Measurements from ENCODE around the gene ARMC8.

- TF ChIP-seq PATZ1 (CRISPR knock-in tag; IDR thresholded peaks at IDR 0.05; ENCODE audit: borderline replicate concordance) (no peak), CSDC2 (CRISPR knock-in tag; IDR thresholded peaks at IDR 0.05) (no peak), RARB (CRISPR knock-in tag; IDR thresholded peaks at IDR 0.05) (no peak), ARNTL (CRISPR knock-in tag; IDR thresholded peaks at IDR 0.05; ENCODE audit: borderline replicate concordance, low read depth) (no peak), TCF4 (CRISPR knock-in tag; IDR thresholded peaks at IDR 0.05; ENCODE audit: borderline replicate concordance) (no peak), ZNF70 (CRISPR knock-in tag; IDR thresholded peaks at IDR 0.05) (no peak), ZFP30 (CRISPR knock-in tag; IDR thresholded peaks at IDR 0.05) (no peak)
- TF ChIP-seq, protein P1, sequence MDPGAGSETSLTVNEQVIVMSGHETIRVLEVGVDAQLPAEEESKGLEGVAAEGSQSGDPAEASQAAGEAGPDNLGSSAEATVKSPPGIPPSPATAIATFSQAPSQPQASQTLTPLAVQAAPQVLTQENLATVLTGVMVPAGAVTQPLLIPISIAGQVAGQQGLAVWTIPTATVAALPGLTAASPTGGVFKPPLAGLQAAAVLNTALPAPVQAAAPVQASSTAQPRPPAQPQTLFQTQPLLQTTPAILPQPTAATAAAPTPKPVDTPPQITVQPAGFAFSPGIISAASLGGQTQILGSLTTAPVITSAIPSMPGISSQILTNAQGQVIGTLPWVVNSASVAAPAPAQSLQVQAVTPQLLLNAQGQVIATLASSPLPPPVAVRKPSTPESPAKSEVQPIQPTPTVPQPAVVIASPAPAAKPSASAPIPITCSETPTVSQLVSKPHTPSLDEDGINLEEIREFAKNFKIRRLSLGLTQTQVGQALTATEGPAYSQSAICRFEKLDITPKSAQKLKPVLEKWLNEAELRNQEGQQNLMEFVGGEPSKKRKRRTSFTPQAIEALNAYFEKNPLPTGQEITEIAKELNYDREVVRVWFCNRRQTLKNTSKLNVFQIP (CRISPR knock-in tag; IDR thresholded peaks at IDR 0.05; ENCODE audit: borderline replicate concordance, low read depth), result no peak
These were observed 120.8 kb downstream of the ARMC8 start for GRCh38 chr3:138307899-138308298.
